Measurements from ENCODE around the gene CPHXL.
A peak's percentile ranks its signal among the peaks of the same experiment; 100 is the strongest.

CPHXL gene

DNA sequence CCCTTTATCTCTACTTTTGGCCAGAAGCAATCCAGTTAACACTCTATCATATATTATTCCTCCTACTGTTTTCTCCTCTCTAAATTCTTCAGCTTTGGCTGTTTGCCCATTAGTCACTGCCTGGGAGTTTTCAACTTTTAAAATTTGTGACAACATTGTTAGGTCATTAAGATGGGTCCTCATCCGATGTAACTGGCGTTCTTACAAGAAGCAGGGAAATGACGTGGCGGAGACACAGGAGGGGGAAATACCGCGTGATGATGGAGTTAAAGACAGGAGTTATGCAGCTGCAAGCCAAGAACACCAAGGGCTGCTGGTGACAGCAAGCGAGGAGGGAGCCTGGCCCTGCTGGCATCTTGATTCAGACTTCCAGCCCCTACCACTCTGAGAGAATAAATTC lies 34.8 kb upstream of the CPHXL start:
- Histone ChIP-seq H3K36me3 (ENCODE audit: control insufficient read depth, insufficient read depth, low read length) (no peaks in the 10 kb centered on the region), H3K4me3 (replicated peaks; ENCODE audit: low read depth, low read length) (peak overlapping the region; percentile 23), H3K27me3 (replicated peaks; ENCODE audit: control insufficient read depth, insufficient read depth, low read length) (no peaks in the 10 kb centered on the region)
- TF ChIP-seq, protein P1, sequence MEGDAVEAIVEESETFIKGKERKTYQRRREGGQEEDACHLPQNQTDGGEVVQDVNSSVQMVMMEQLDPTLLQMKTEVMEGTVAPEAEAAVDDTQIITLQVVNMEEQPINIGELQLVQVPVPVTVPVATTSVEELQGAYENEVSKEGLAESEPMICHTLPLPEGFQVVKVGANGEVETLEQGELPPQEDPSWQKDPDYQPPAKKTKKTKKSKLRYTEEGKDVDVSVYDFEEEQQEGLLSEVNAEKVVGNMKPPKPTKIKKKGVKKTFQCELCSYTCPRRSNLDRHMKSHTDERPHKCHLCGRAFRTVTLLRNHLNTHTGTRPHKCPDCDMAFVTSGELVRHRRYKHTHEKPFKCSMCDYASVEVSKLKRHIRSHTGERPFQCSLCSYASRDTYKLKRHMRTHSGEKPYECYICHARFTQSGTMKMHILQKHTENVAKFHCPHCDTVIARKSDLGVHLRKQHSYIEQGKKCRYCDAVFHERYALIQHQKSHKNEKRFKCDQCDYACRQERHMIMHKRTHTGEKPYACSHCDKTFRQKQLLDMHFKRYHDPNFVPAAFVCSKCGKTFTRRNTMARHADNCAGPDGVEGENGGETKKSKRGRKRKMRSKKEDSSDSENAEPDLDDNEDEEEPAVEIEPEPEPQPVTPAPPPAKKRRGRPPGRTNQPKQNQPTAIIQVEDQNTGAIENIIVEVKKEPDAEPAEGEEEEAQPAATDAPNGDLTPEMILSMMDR (IDR thresholded peaks at IDR 0.05; ENCODE audit: insufficient read depth, low read length, poor library complexity, severe bottlenecking), result no peak
- DNase-seq (ENCODE audit: extremely low read depth, insufficient read length), result no peak

DNA sequence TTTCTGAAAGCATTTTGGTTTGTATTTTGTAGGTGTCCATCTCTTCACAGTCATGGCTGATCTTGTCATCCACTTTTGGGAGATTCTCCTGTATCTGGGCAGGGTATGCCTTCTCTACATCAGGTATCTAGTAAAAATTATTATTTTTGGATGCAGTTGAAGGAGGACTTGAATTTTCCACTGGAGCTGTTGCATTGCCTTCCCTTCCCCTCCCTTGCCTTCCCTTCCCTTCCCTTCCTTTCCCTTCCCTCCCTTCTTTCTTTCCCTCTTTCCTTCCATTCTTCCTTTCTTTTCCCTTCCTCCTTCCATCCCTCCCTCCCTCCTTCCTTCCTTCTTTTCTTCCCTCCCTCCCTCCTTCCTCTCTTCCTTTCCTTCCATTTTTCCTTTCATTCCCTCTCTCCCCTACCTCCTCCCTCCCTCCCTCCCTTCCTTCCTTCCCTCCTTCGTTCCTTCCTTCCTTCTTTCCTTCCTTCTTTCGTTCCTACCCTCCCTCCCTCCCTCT lies 33.8 kb upstream of the CPHXL start:
- no peak overlapping the region for H3K4me3 ChIP-seq (replicated peaks; ENCODE audit: low read depth, low read length)

DNA sequence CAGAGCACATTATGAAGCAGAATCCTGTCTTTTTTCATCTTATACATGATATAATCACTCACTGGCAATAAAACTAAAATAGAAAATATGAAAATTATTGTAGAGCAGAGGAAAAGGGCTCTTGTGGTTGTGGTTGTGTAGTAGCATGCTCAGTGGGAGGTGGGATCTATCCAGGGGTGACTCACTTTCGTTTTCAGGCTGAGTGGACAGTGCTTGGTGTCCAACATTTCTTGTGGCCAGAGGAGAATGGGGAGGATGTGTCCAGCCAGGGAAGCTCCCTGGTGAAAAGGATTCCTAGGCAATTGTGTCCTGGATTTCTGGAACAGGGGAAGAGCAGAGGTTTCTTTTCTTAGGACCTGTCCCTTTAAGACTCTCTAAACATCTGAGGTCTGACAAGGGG lies 31.9 kb upstream of the CPHXL start:
- DNase-seq (ENCODE audit: extremely low read depth, insufficient read length), result no peak
- TF ChIP-seq, protein P1 (IDR thresholded peaks at IDR 0.05; ENCODE audit: insufficient read depth, low read length, poor library complexity, severe bottlenecking), result no peak
- no peak overlapping the region for H3K4me3 ChIP-seq (replicated peaks; ENCODE audit: low read depth, low read length)
- no peaks in the 10 kb centered on the region for H3K36me3 ChIP-seq (ENCODE audit: control insufficient read depth, insufficient read depth, low read length)
- no peaks in the 10 kb centered on the region for H3K27me3 ChIP-seq (replicated peaks; ENCODE audit: control insufficient read depth, insufficient read depth, low read length)

More for the DNA sequence above, 33.8 kb upstream of the CPHXL start:
- Histone ChIP-seq H3K27me3 (replicated peaks; ENCODE audit: control insufficient read depth, insufficient read depth, low read length) (no peaks in the 10 kb centered on the region), H3K36me3 (ENCODE audit: control insufficient read depth, insufficient read depth, low read length) (no peaks in the 10 kb centered on the region)
- TF ChIP-seq, protein P1 (IDR thresholded peaks at IDR 0.05; ENCODE audit: insufficient read depth, low read length, poor library complexity, severe bottlenecking), result no peak
- DNase-seq (ENCODE audit: extremely low read depth, insufficient read length), result no peak

DNA sequence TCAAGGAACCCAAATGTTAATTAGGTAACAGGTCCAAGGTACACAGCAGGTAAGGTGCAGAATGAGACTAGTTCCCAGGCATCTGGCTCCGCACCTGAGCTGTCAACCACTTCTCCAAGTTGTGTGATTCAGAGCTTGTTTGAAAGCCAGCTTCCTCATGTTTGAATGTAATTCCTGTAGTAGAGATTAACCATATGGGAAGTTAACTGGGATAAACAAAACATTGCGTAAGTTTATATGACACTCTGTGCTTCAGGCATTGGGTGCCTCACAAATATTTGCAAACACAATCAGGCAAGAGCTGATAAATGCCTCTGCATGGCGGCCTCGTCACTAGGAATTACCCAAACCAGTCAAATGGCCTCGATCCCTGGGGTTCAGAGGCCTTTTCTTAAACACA lies 27.9 kb upstream of the CPHXL start:
- TF ChIP-seq, protein P1 (IDR thresholded peaks at IDR 0.05; ENCODE audit: insufficient read depth, low read length, poor library complexity, severe bottlenecking), result no peak
- DNase-seq (ENCODE audit: extremely low read depth, insufficient read length), result no peak
- no peak overlapping the region for H3K4me3 ChIP-seq (replicated peaks; ENCODE audit: low read depth, low read length)
- H3K27me3 ChIP-seq (replicated peaks; ENCODE audit: control insufficient read depth, insufficient read depth, low read length), result no peaks in the 10 kb centered on the region; the same call in 1 of the 2 replicates
- H3K36me3 ChIP-seq (ENCODE audit: control insufficient read depth, insufficient read depth, low read length), result no peaks in the 10 kb centered on the region

DNA sequence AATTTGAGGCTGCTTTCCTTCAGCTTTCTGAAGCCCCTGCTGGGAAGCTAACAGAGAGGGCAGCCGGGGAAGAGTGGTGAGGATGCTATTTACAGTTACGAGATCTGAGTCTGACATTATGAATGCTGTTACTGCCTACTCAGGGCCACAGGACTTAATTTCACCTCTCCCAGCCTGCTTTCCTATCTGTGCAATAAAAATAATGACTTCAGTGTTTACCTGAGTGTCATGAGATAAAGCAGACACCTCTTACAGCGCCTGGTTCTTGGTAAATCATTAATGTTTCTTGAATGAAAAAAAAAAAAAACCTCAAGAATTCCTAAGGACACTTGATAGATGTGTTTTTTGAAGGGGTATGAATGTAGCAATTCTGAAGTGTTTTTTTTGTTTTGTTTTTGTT lies 24.2 kb upstream of the CPHXL start:
- H3K4me3 ChIP-seq (replicated peaks; ENCODE audit: low read depth, low read length), result no peak overlapping the region
- TF ChIP-seq, protein P1 (IDR thresholded peaks at IDR 0.05; ENCODE audit: insufficient read depth, low read length, poor library complexity, severe bottlenecking), result no peak
- H3K27me3 ChIP-seq (replicated peaks; ENCODE audit: control insufficient read depth, insufficient read depth, low read length), result no peaks in the 10 kb centered on the region; the same call in 1 of the 2 replicates
- no peaks in the 10 kb centered on the region for H3K36me3 ChIP-seq (ENCODE audit: control insufficient read depth, insufficient read depth, low read length)
- no peak for DNase-seq (ENCODE audit: extremely low read depth, insufficient read length)

DNA sequence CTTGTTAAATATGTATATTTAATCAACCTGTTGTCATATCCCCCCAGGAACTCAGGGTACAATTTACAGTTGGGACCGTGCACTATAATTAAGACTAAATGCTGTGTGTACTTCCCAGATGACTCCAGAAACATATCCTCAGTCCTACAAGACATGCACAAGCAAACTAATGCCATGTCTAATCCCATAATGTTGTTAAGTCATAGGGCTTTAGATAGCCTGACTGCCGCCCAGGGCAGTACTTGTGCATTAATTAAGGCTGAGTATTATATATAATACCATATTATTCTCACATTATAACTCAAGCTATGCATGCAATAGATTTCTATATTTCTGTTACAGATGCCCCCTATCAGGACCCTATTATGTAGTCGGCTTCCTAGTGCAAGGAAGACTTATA lies 20.1 kb upstream of the CPHXL start:
- TF ChIP-seq, protein P1 (IDR thresholded peaks at IDR 0.05; ENCODE audit: insufficient read depth, low read length, poor library complexity, severe bottlenecking), result no peak
- no peaks in the 10 kb centered on the region for H3K36me3 ChIP-seq (ENCODE audit: control insufficient read depth, insufficient read depth, low read length)
- H3K27me3 ChIP-seq (replicated peaks; ENCODE audit: control insufficient read depth, insufficient read depth, low read length), result no peaks in the 10 kb centered on the region
- DNase-seq (ENCODE audit: extremely low read depth, insufficient read length), result no peak
- no peak overlapping the region for H3K4me3 ChIP-seq (replicated peaks; ENCODE audit: low read depth, low read length)
